AG09309 (cell line): Measurements from ENCODE around the gene SH3TC1.

Experiments used
- DNase-seq: peaks from one replicate; pipeline ENCODE4 v3.0.0-alpha.2; 2010; ENCODE audit warnings: low read depth
- H3K4me3 ChIP-seq: 2 replicates; pipeline ENCODE4 v1.5.1; 2011; ENCODE audit warnings: mild to moderate bottlenecking, low read depth, low read length, moderate library complexity; ENCODE audit not compliant: control insufficient read depth
- CTCF ChIP-seq: IDR thresholded peaks from 2 replicates; pipeline ENCODE4 v1.5.1; 2011; ENCODE audit warnings: mild to moderate bottlenecking, low read depth, low read length, inconsistent platforms; ENCODE audit not compliant: insufficient read depth, control insufficient read depth; ENCODE audit errors: missing control alignments

Gene SH3TC1

GRCh38 chr4:8163436-8164193 is 35.5 kb upstream of the SH3TC1 start:
- no peak for DNase-seq
- no peak overlapping the region for H3K4me3 ChIP-seq
- no peak for TF ChIP-seq CTCF

GRCh38 chr4:8164194-8164565 is 34.9 kb upstream of the SH3TC1 start:
- no peak for TF ChIP-seq CTCF
- DNase-seq = no peak
- no peak overlapping the region for H3K4me3 ChIP-seq

- no peak for DNase-seq
- no peak for TF ChIP-seq CTCF
- no peak overlapping the region for H3K4me3 ChIP-seq
Measured at GRCh38 chr4:8164687-8165086, 34.4 kb upstream of the SH3TC1 start.

- no peak overlapping the region for H3K4me3 ChIP-seq
- TF ChIP-seq CTCF = no peak
- no peak for DNase-seq
Measured at GRCh38 chr4:8165374-8165896, 33.7 kb upstream of the SH3TC1 start.

GRCh38 chr4:8167291-8167690 is 31.8 kb upstream of the SH3TC1 start:
- H3K4me3 ChIP-seq = no peak overlapping the region

GRCh38 chr4:8167815-8168214 is 31.3 kb upstream of the SH3TC1 start:
- H3K4me3 ChIP-seq = no peak overlapping the region
- TF ChIP-seq CTCF = no peak
- DNase-seq = no peak

More at GRCh38 chr4:8167291-8167690, 31.8 kb upstream of the SH3TC1 start:
- TF ChIP-seq CTCF = no peak
- DNase-seq = no peak
